Endothelial cell of umbilical vein (primary cell): ENCODE measurements around the gene ITIH3. TPM values are rescaled to one million over a fixed set of nuclear protein-coding genes. Genes with fewer than 3 reads are reported as not detected.

ENCODE experiments used
- BruUV-seq: library from RNA; stranded (reverse); fragments of 400-500 nt; replicated peaks from 2 replicates; lab custom pipeline; 2021; lab: Mats Ljungman, UMichigan
- CTCF ChIA-PET: fragments of 300-600, 350-600 bp; sonication (Branson Sonifier 250); formaldehyde crosslinking; loops from one replicate; lab custom pipeline; 2021; ENCODE audit warnings: antibody characterized with exemption, inconsistent platforms; lab: Charles Lee
- POLR2A ChIA-PET: fragments of 300-600, 350-600 bp; sonication (Branson Sonifier 250); formaldehyde crosslinking; loops from one replicate; lab custom pipeline; 2021; ENCODE audit warnings: antibody characterized with exemption, inconsistent platforms; lab: Charles Lee
- DNase-seq: peaks from one replicate; pipeline ENCODE4 v3.0.0-alpha.2; 2011; ENCODE audit warnings: low read depth, low spot score
- FAIRE-seq: peaks from 2 replicates; lab custom pipeline; 2011; peaks lifted over from hg19 to GRCh38; lab: Jason Lieb, UNC
- H2AFZ ChIP-seq: 2 replicates; pipeline ENCODE4 v1.6.0; 2012; ENCODE audit warnings: low read depth, low read length, control low read depth, inconsistent platforms
- H3K27ac ChIP-seq: 2 replicates; pipeline ENCODE4 v1.5.1; 2011; ENCODE audit warnings: low read depth, mild to moderate bottlenecking, control low read depth, low read length, moderate library complexity; ENCODE audit not compliant: insufficient read depth
- H3K27me3 ChIP-seq, 2 experiments: 2 replicates each; pipeline versions ENCODE4 v1.6.0 to v1.6.1; 2011; ENCODE audit warnings: low read length in 2 of 2, mixed read lengths in 1 of 2; ENCODE audit not compliant: control insufficient read depth in 2 of 2, insufficient read depth in 2 of 2
- H3K36me3 ChIP-seq, 2 experiments: 2 replicates in 1 of 2; 3 replicates in 1 of 2; pipeline ENCODE4 v1.5.1; 2011; ENCODE audit warnings: low read length in 2 of 2, mild to moderate bottlenecking in 1 of 2, moderate library complexity in 1 of 2; ENCODE audit not compliant: control insufficient read depth in 2 of 2, insufficient read depth in 2 of 2; ENCODE audit errors: extremely low read depth in 1 of 2
- H3K4me1 ChIP-seq: 3 replicates; pipeline ENCODE4 v1.5.1; 2011; ENCODE audit warnings: mild to moderate bottlenecking, low read length; ENCODE audit not compliant: control insufficient read depth, insufficient read depth; ENCODE audit errors: extremely low read depth
- H3K4me2 ChIP-seq: 2 replicates; pipeline ENCODE4 v1.6.1; 2011; ENCODE audit warnings: low read length, control low read depth, mixed read lengths; ENCODE audit not compliant: insufficient read depth
- H3K4me3 ChIP-seq, 3 experiments: fragments of 200-600 bp in 1 of 3; sonication (generic), shearing (Covaris generic) in 1 of 3; replicated peaks in 1 of 3; 2 replicates each; pipeline ENCODE4 v1.5.1; 2011 to 2016; ENCODE audit warnings: control low read depth in 3 of 3, low read length in 3 of 3, mild to moderate bottlenecking in 2 of 3, inconsistent platforms in 1 of 3, low read depth in 1 of 3, moderate library complexity in 1 of 3; ENCODE audit not compliant: insufficient read depth in 1 of 3
- H3K79me2 ChIP-seq: 2 replicates; pipeline ENCODE4 v1.6.0; 2012; ENCODE audit warnings: low read length, inconsistent platforms; ENCODE audit not compliant: control insufficient read depth, insufficient read depth
- H3K9ac ChIP-seq: replicated peaks from 2 replicates; pipeline ENCODE3; 2011; ENCODE audit warnings: low read length, control low read depth; ENCODE audit not compliant: insufficient read depth; ENCODE audit errors: extremely low read depth
- H3K9me1 ChIP-seq: replicated peaks from 3 replicates; pipeline ENCODE4 v1.6.0; 2011; ENCODE audit warnings: mild to moderate bottlenecking, low read length; ENCODE audit not compliant: control insufficient read depth, insufficient read depth; ENCODE audit errors: extremely low read depth
- H3K9me3 ChIP-seq: replicated peaks from 2 replicates; pipeline ENCODE4 v1.5.1; 2012; ENCODE audit warnings: low read length, inconsistent platforms; ENCODE audit not compliant: control insufficient read depth, insufficient read depth
- H4K20me1 ChIP-seq: replicated peaks from 2 replicates; pipeline ENCODE3; 2011; ENCODE audit warnings: mild to moderate bottlenecking, low read length; ENCODE audit not compliant: control insufficient read depth, insufficient read depth; ENCODE audit errors: extremely low read depth
- CTCF ChIP-seq, 2 donors: IDR thresholded peaks; 1 replicate in 1 of 2; 2 replicates in 1 of 2; pipeline ENCODE4 v1.5.1; 2011; ENCODE audit warnings: low read length in 2 of 2, mild to moderate bottlenecking in 2 of 2, moderate library complexity in 2 of 2, control low read depth in 1 of 2, inconsistent platforms in 1 of 2, low read depth in 1 of 2; ENCODE audit not compliant: insufficient read depth in 1 of 2; ENCODE audit errors: extremely low read depth in 1 of 2
- EZH2 ChIP-seq: IDR thresholded peaks from 2 replicates; pipeline ENCODE4 v1.6.1; 2012; ENCODE audit warnings: borderline replicate concordance, low read depth, mild to moderate bottlenecking, moderate library complexity, low read length, inconsistent platforms; ENCODE audit not compliant: severe bottlenecking
- FOS ChIP-seq: IDR thresholded peaks from 2 replicates; pipeline ENCODE4 v1.6.1; 2011; ENCODE audit warnings: mild to moderate bottlenecking, low read length, moderate library complexity, borderline replicate concordance; ENCODE audit not compliant: insufficient read depth
- GATA2 ChIP-seq: IDR thresholded peaks from 2 replicates; pipeline ENCODE4 v1.7.0; 2011; ENCODE audit warnings: low read depth, mild to moderate bottlenecking, moderate library complexity, mixed read lengths, low read length; ENCODE audit not compliant: insufficient read length, insufficient read depth
- JUN ChIP-seq: IDR thresholded peaks from 2 replicates; pipeline ENCODE4 v1.6.1; 2011; ENCODE audit warnings: borderline replicate concordance, low read depth; ENCODE audit not compliant: insufficient read length, insufficient read depth
- MAX ChIP-seq: IDR thresholded peaks from 2 replicates; pipeline ENCODE4 v1.6.1; 2011; ENCODE audit not compliant: insufficient read depth, insufficient read length
- MYC ChIP-seq: IDR thresholded peaks from one replicate; pipeline ENCODE4 v1.6.1; 2011; ENCODE audit warnings: mild to moderate bottlenecking, low read depth, low read length
- POLR2A ChIP-seq: IDR thresholded peaks from 2 replicates; pipeline ENCODE4 v1.6.1; 2012; ENCODE audit warnings: low read depth, mild to moderate bottlenecking, control low read depth, low read length
- POLR2AphosphoS5 ChIP-seq: IDR thresholded peaks from 2 replicates; pipeline ENCODE4 v1.6.1; 2012; ENCODE audit warnings: low read depth, mild to moderate bottlenecking, control low read depth, low read length, moderate library complexity; ENCODE audit not compliant: insufficient read depth
- dilution Hi-C: fragments of 300-500 bp; cut with MboI; formaldehyde crosslinking; loops from one replicate; pipeline ENCODE4 v1.15.0; 2019; ENCODE audit warnings: low sequenced_read_pairs; ENCODE audit not compliant: extremely low pct_ligation_motif_present
- intact Hi-C: fragments of 100-400 bp; cut with micrococcal nuclease; formaldehyde crosslinking; loops from one replicate; pipeline ENCODE4 v1.10.0; 2022
- polyA plus RNA-seq, 4 experiments: library from polyadenylated mRNA; depleted of rRNA in 3 of 4; stranded (reverse) in 3 of 4; unstranded in 1 of 4; fragments of >200 nt; gene quantifications; 2 replicates each; pipeline versions ENCODE4 v1.2.1 to v1.2.3, GENCODE V29; 2011 to 2012; ENCODE audit warnings: missing spikeins in 1 of 4
- total RNA-seq: library from RNA; stranded (reverse); gene quantifications from 2 replicates; pipeline ENCODE4 v1.2.3, GENCODE V29; 2021

The ITIH3 gene
- total and polyA plus RNA-seq, 2 donors (not counting 3 experiments of a cell fraction or from before 2014, with no cell fraction given), result not detected

GRCh38 chr3:52852419-52852818 lies 57.8 kb downstream of the ITIH3 start:
- Histone ChIP-seq H3K27me3 (no peaks in the 10 kb centered on the region), H3K79me2 (no peaks in the 10 kb centered on the region), H3K4me1 (no peaks in the 10 kb centered on the region), H3K36me3 (peaks cover 0 to 5% of the 10 kb centered on the region in 2 experiments), H4K20me1 (no peaks in the 10 kb centered on the region), H3K9me3 (no peaks in the 10 kb centered on the region), H3K9me1 (no peaks in the 10 kb centered on the region), H3K27ac (no peak overlapping the region), H2AFZ (no peak overlapping the region), H3K4me2 (no peak overlapping the region), H3K9ac (no peak overlapping the region), H3K4me3 (no peak overlapping the region)
- CTCF ChIA-PET, result interaction anchor here (1.0 to 2.1 kb wide), 3 partner anchors 83 to 221 kb away, joined by 3 to 11 read pairs (median 3); no protein-coding TSS in a partner anchor
- BruUV-seq, result no TSS peak
- dilution Hi-C loops, result no loop called here
- no peak for FAIRE-seq
- POLR2A ChIA-PET, result interaction anchor here (0.6 kb wide), 1 partner anchor 89 kb away, joined by 3 read pairs; no protein-coding TSS in a partner anchor
- intact Hi-C loops, result no loop called here
- DNase-seq, result no peak
- TF ChIP-seq POLR2AphosphoS5 (no peak), MYC (no peak), POLR2A (no peak), JUN (no peak), FOS (no peak), GATA2 (no peak), EZH2 (no peak), CTCF (IDR thresholded peaks at IDR 0.05; ENCODE audit: extremely low read depth in 1 of 2, insufficient read depth in 1 of 2, low read depth in 1 of 2, low read length in 2 of 2) (no peak), MAX (no peak)
